IMR-90 (cell line): ENCODE measurements around the gene EIF4G3. TPM values are rescaled to one million over a fixed set of nuclear protein-coding genes. Genes with fewer than 3 reads are reported as not detected.

ENCODE experiments used
- ATAC-seq: fragments of 200-7000 bp; cut with Tn5 transposase; 2 replicates; pipeline ENCODE4 v1.9.1; 2020; ENCODE audit warnings: low read depth, mild to moderate bottlenecking, moderate library complexity
- BruUV-seq: library from RNA; stranded (reverse); fragments of 400-500 nt; replicated peaks from 2 replicates; lab custom pipeline; 2021; lab: Mats Ljungman, UMichigan
- CTCF ChIA-PET: fragments of 300-600 bp; formaldehyde crosslinking; extraction: SDS; loops from one replicate; lab custom pipeline; 2021; ENCODE audit warnings: antibody characterized with exemption; lab: Yijun Ruan, JAX
- POLR2A ChIA-PET: fragments of 300-600 bp; sonication (Branson Sonifier 250); formaldehyde crosslinking; loops from one replicate; lab custom pipeline; 2022; ENCODE audit warnings: antibody characterized with exemption; ENCODE audit not compliant: unreplicated experiment; lab: Charles Lee
- DNase-seq: peaks from one replicate; pipeline ENCODE4 v3.0.0; 2013
- H2AFZ ChIP-seq: replicated peaks from 2 replicates; pipeline ENCODE3; 2013; ENCODE audit warnings: low read length, mild to moderate bottlenecking; ENCODE audit not compliant: poor library complexity
- H2AK5ac ChIP-seq: 2 replicates; pipeline ENCODE4 v1.6.1; 2013; ENCODE audit warnings: low read depth, low read length, inconsistent platforms
- H2AK9ac ChIP-seq: replicated peaks from 2 replicates; pipeline ENCODE3; 2013; ENCODE audit warnings: mild to moderate bottlenecking, low read depth, low read length, moderate library complexity; ENCODE audit not compliant: poor library complexity
- H2BK120ac ChIP-seq: 2 replicates; pipeline ENCODE4 v1.6.1; 2013; ENCODE audit warnings: low read depth, low read length, inconsistent platforms
- H2BK15ac ChIP-seq: 3 replicates; pipeline ENCODE4 v1.6.1; 2013; ENCODE audit warnings: low read depth, low read length, inconsistent platforms
- H2BK20ac ChIP-seq: 2 replicates; pipeline ENCODE4 v1.6.1; 2013; ENCODE audit warnings: low read depth, mild to moderate bottlenecking, inconsistent platforms, low read length, moderate library complexity
- H2BK5ac ChIP-seq: 2 replicates; pipeline ENCODE4 v1.6.1; 2013; ENCODE audit warnings: mild to moderate bottlenecking, low read depth, low read length, inconsistent platforms; ENCODE audit not compliant: poor library complexity, severe bottlenecking
- H3K14ac ChIP-seq: replicated peaks from 2 replicates; pipeline ENCODE4 v1.6.1; 2013; ENCODE audit warnings: low read depth, low read length, inconsistent platforms
- H3K18ac ChIP-seq: 2 replicates; pipeline ENCODE4 v1.6.1; 2013; ENCODE audit warnings: low read depth, low read length, control low read depth
- H3K23ac ChIP-seq: 2 replicates; pipeline ENCODE4 v1.6.1; 2013; ENCODE audit warnings: low read depth, low read length, inconsistent platforms
- H3K27ac ChIP-seq: 2 replicates; pipeline ENCODE4 v1.5.1; 2013; ENCODE audit warnings: mild to moderate bottlenecking, control low read depth, low read length; ENCODE audit not compliant: insufficient read depth
- H3K27me3 ChIP-seq: 2 replicates; pipeline ENCODE4 v1.6.1; 2013; ENCODE audit warnings: low read length; ENCODE audit not compliant: control insufficient read depth, insufficient read depth
- H3K36me3 ChIP-seq: 2 replicates; pipeline ENCODE4 v1.6.1; 2013; ENCODE audit warnings: low read length, mixed read lengths; ENCODE audit not compliant: control insufficient read depth, insufficient read depth
- H3K4ac ChIP-seq: 2 replicates; pipeline ENCODE4 v1.6.1; 2013; ENCODE audit warnings: low read depth, low read length, inconsistent platforms
- H3K4me1 ChIP-seq: 2 replicates; pipeline ENCODE4 v1.6.1; 2013; ENCODE audit warnings: low read length, mixed read lengths; ENCODE audit not compliant: control insufficient read depth, insufficient read depth
- H3K4me2 ChIP-seq: 2 replicates; pipeline ENCODE4 v1.6.1; 2013; ENCODE audit warnings: low read depth, mild to moderate bottlenecking, control low read depth, low read length, moderate library complexity
- H3K4me3 ChIP-seq: 2 replicates; pipeline ENCODE4 v1.5.1; 2013; ENCODE audit warnings: low read depth, mild to moderate bottlenecking, control low read depth, low read length, moderate library complexity; ENCODE audit not compliant: insufficient read depth
- H3K56ac ChIP-seq: 2 replicates; pipeline ENCODE4 v1.6.1; 2013; ENCODE audit warnings: low read length, inconsistent platforms; ENCODE audit not compliant: insufficient read depth; ENCODE audit errors: extremely low read depth
- H3K79me1 ChIP-seq, 2 experiments: 2 replicates each; pipeline ENCODE4 v1.6.1; 2013; ENCODE audit warnings: low read length in 2 of 2, inconsistent platforms in 1 of 2, low read depth in 1 of 2
- H3K9ac ChIP-seq: 2 replicates; pipeline ENCODE4 v1.6.1; 2013; ENCODE audit warnings: low read depth, low read length, control low read depth
- H3K9me1 ChIP-seq: 2 replicates; pipeline ENCODE4 v1.6.1; 2013; ENCODE audit warnings: low read length, inconsistent platforms; ENCODE audit not compliant: insufficient read depth
- H3K9me3 ChIP-seq: 2 replicates; pipeline ENCODE4 v1.6.1; 2013; ENCODE audit warnings: low read length; ENCODE audit not compliant: control insufficient read depth, insufficient read depth
- H4K20me1 ChIP-seq: 2 replicates; pipeline ENCODE4 v1.6.1; 2013; ENCODE audit warnings: low read length, inconsistent platforms; ENCODE audit not compliant: insufficient read depth
- H4K5ac ChIP-seq: 2 replicates; pipeline ENCODE4 v1.6.1; 2013; ENCODE audit warnings: mild to moderate bottlenecking, low read depth, low read length, control low read depth
- H4K8ac ChIP-seq, 2 experiments: 2 replicates each; pipeline ENCODE4 v1.6.1; 2013; ENCODE audit warnings: low read depth in 2 of 2, low read length in 2 of 2, control low read depth in 1 of 2, inconsistent platforms in 1 of 2
- H4K91ac ChIP-seq: 2 replicates; pipeline ENCODE4 v1.6.1; 2013; ENCODE audit warnings: low read depth, low read length, inconsistent platforms; ENCODE audit not compliant: insufficient read depth
- BHLHE40 ChIP-seq: fragments of 150-350 bp; IDR thresholded peaks from 2 replicates; pipeline ENCODE4 v1.6.1; 2016; ENCODE audit warnings: mild to moderate bottlenecking, low read depth, low read length
- CEBPB ChIP-seq: IDR thresholded peaks from 2 replicates; pipeline ENCODE4 v1.6.1; 2012; ENCODE audit warnings: low read depth, low read length, improper control_type of control experiment
- FOS ChIP-seq: fragments of 150-350 bp; IDR thresholded peaks from 2 replicates; pipeline ENCODE4 v1.6.1; 2016; ENCODE audit warnings: low read depth, low read length
- MAZ ChIP-seq: IDR thresholded peaks from 2 replicates; pipeline ENCODE4 v1.6.1; 2012; ENCODE audit warnings: low read depth, mild to moderate bottlenecking, low read length, improper control_type of control experiment, moderate library complexity, borderline replicate concordance
- USF2 ChIP-seq: fragments of 150-350 bp; IDR thresholded peaks from 2 replicates; pipeline ENCODE4 v1.6.1; 2017; ENCODE audit warnings: mild to moderate bottlenecking, antibody characterized with exemption, low read length, low read depth
- WGBS, 2 experiments: methylation state at CpG; one replicate each; pipeline versions ENCODE4 v1.1.5 to v1.1.7; 2013; ENCODE audit warnings: missing lambda C conversion rate in 2 of 2; ENCODE audit not compliant: insufficient read length in 1 of 2; ENCODE audit errors: extremely low coverage in 2 of 2; 5-methylcytosine and 5-hydroxymethylcytosine counted together
- dilution Hi-C: fragments of 300-500 bp; cut with HindIII; formaldehyde crosslinking; loops from one replicate; pipeline ENCODE4 v1.14.3; 2018; ENCODE audit warnings: low sequenced_read_pairs; ENCODE audit not compliant: unreplicated experiment
- in situ Hi-C: fragments of 300-500 bp; cut with MboI; formaldehyde crosslinking; loops from 3 replicates; pipeline ENCODE4 v1.14.3; 2019; ENCODE audit warnings: low sequenced_read_pairs, inconsistent platforms, mixed read lengths
- intact Hi-C: fragments of 100-400 bp; cut with micrococcal nuclease; formaldehyde crosslinking; loops from 2 replicates; pipeline ENCODE4 v1.10.0; 2022
- polyA plus RNA-seq, 3 experiments: library from polyadenylated mRNA; depleted of rRNA; stranded (reverse); fragments of >200 nt; gene quantifications; 2 replicates each; pipeline ENCODE4 v1.2.3, GENCODE V29; 2012; ENCODE audit warnings: low replicate concordance in 1 of 3
- total RNA-seq: library from RNA; depleted of rRNA; stranded (reverse); fragments of >200 nt; gene quantifications from 2 replicates; pipeline ENCODE4 v1.2.3, GENCODE V29; 2012

EIF4G3 gene
- total and polyA plus RNA-seq, 2 of the 4 experiments (the other 2 are of a cell fraction): 25.8 to 49.2 TPM

- Histone ChIP-seq H2BK20ac (no peak overlapping the region), H3K4ac (no peak overlapping the region), H3K9ac (no peak overlapping the region), H3K4me1 (no peaks in the 10 kb centered on the region), H3K18ac (no peak overlapping the region), H2AK5ac (no peak overlapping the region), H4K91ac (no peak overlapping the region), H3K23ac (no peak overlapping the region), H3K9me1 (no peaks in the 10 kb centered on the region), H4K8ac (no peak overlapping the region), H3K56ac (no peak overlapping the region), H3K36me3 (peaks cover 22% of the 10 kb centered on the region), H3K79me1 (no peaks in the 10 kb centered on the region; a peak in 1 of 4 replicates), H2BK15ac (no peak overlapping the region), H4K20me1 (no peaks in the 10 kb centered on the region), H2AFZ (no peak overlapping the region), H3K27me3 (no peaks in the 10 kb centered on the region), H3K27ac (no peak overlapping the region), H3K9me3 (no peaks in the 10 kb centered on the region), H2BK120ac (no peak overlapping the region), H3K4me3 (no peak overlapping the region), H2AK9ac (no peak overlapping the region), H2BK5ac (no peak overlapping the region), H3K4me2 (no peak overlapping the region), H4K5ac (no peak overlapping the region), H3K14ac (no peak overlapping the region)
- 60% methylated on average over 1 of the region's 5 CpGs; no CpG with 5 or more reads in 1 of the 2 experiments for WGBS, 2 experiments
- POLR2A ChIA-PET: no interaction called here
- BruUV-seq: no TSS peak
- DNase-seq (no peak), ATAC-seq (no peak)
- CTCF ChIA-PET: no interaction called here
- in situ Hi-C loops (no loop called here), intact Hi-C loops (no loop called here), dilution Hi-C loops (no loop called here)
- TF ChIP-seq CEBPB (no peak), USF2 (no peak), MAZ (no peak), BHLHE40 (no peak), FOS (no peak)
Observed at GRCh38 chr1:20819818-20820217, 356.9 kb downstream of the EIF4G3 start.
